ENCODE data around the gene PRKD1.
"Not testable (repeated sequence)": the region's sequence is repeated elsewhere in the genome, so short reads cannot be mapped to it uniquely, and the experiment has no call there.

The PRKD1 gene

GRCh38 chr14:29898470-29898869 lies 29.2 kb downstream of the PRKD1 start:
- DNase-seq = no peak

- no peak for DNase-seq
These were observed 30.5 kb downstream of the PRKD1 start for GRCh38 chr14:29897181-29897580.

- DNase-seq = no peak
These were observed 31.3 kb downstream of the PRKD1 start for GRCh38 chr14:29896354-29896821.

- no peak for DNase-seq
These were observed 32.0 kb downstream of the PRKD1 start for GRCh38 chr14:29895591-29896083.

GRCh38 chr14:29893989-29894388 lies 33.7 kb downstream of the PRKD1 start:
- no peak for DNase-seq

GRCh38 chr14:29892327-29892726 lies 35.3 kb downstream of the PRKD1 start:
- no peak for DNase-seq

GRCh38 chr14:29885988-29886387 lies 41.7 kb downstream of the PRKD1 start:
- DNase-seq = no peak

- no peak for DNase-seq
These were observed 59.6 kb downstream of the PRKD1 start for GRCh38 chr14:29868000-29868399.

GRCh38 chr14:29865299-29865698 lies 62.3 kb downstream of the PRKD1 start:
- DNase-seq = no peak

- no peak for DNase-seq
These were observed 65.7 kb downstream of the PRKD1 start for GRCh38 chr14:29861996-29862395.

- DNase-seq = no peak
These were observed 69.3 kb downstream of the PRKD1 start for GRCh38 chr14:29858299-29858698.

- DNase-seq = no peak
These were observed 70.1 kb downstream of the PRKD1 start for GRCh38 chr14:29857551-29857950.

GRCh38 chr14:29856516-29856915 lies 71.1 kb downstream of the PRKD1 start:
- DNase-seq = no peak

GRCh38 chr14:29853691-29854090 lies 74.0 kb downstream of the PRKD1 start:
- not testable (repeated sequence) for DNase-seq

- DNase-seq = no peak
These were observed 74.4 kb downstream of the PRKD1 start for GRCh38 chr14:29853272-29853671.

GRCh38 chr14:29851397-29851796 lies 76.2 kb downstream of the PRKD1 start:
- no peak for DNase-seq

GRCh38 chr14:29847056-29847380 lies 80.6 kb downstream of the PRKD1 start:
- no peak for DNase-seq

GRCh38 chr14:29846339-29847055 lies 81.2 kb downstream of the PRKD1 start:
- DNase-seq = no peak

- no peak for DNase-seq
These were observed 83.7 kb downstream of the PRKD1 start for GRCh38 chr14:29843981-29844380.

GRCh38 chr14:29842228-29842627 lies 85.4 kb downstream of the PRKD1 start:
- DNase-seq = no peak

GRCh38 chr14:29840369-29840892 lies 87.2 kb downstream of the PRKD1 start:
- not testable (repeated sequence) for DNase-seq

GRCh38 chr14:29839691-29840090 lies 88.0 kb downstream of the PRKD1 start:
- not testable (repeated sequence) for DNase-seq

GRCh38 chr14:29838752-29839151 lies 88.9 kb downstream of the PRKD1 start:
- DNase-seq = no peak

- no peak for DNase-seq
These were observed 91.3 kb downstream of the PRKD1 start for GRCh38 chr14:29836395-29836794.

- no peak for DNase-seq
These were observed 95.6 kb downstream of the PRKD1 start for GRCh38 chr14:29832042-29832441.

Measured in GDM1 (cell line).